Neural cell (in vitro differentiated cells): ENCODE measurements around the gene BLOC1S3. TPM values are rescaled to one million over a fixed set of nuclear protein-coding genes. Genes with fewer than 3 reads are reported as not detected.

Experiments used
- H2AFZ ChIP-seq: fragments of 200-600, 300-800 bp; sonication (generic), shearing (Covaris generic); 2 replicates; pipeline ENCODE4 v1.6.0; 2014; ENCODE audit warnings: low read depth, mild to moderate bottlenecking, antibody characterized with exemption, low read length, moderate library complexity
- H3F3A ChIP-seq: fragments of 200-600 bp; shearing (Covaris generic); 2 replicates; pipeline ENCODE4 v1.6.1; 2016; ENCODE audit warnings: mild to moderate bottlenecking, moderate library complexity, mixed read lengths, antibody characterized with exemption, low read length; ENCODE audit not compliant: insufficient read depth, poor library complexity, severe bottlenecking
- H3K27ac ChIP-seq: fragments of 200-600, 300-800 bp; sonication (generic), shearing (Covaris generic); 2 replicates; pipeline ENCODE4 v1.5.1; 2014; ENCODE audit warnings: mild to moderate bottlenecking, low read length, moderate library complexity
- H3K27me3 ChIP-seq: fragments of 300-800, 200-600 bp; sonication (generic), shearing (Covaris generic); 2 replicates; pipeline ENCODE4 v1.6.0; 2014; ENCODE audit warnings: mild to moderate bottlenecking, low read depth, low read length, moderate library complexity; ENCODE audit not compliant: insufficient read depth
- H3K36me3 ChIP-seq: fragments of 300-800, 200-600 bp; sonication (generic), shearing (Covaris generic); 2 replicates; pipeline ENCODE4 v1.5.1; 2014; ENCODE audit warnings: mild to moderate bottlenecking, antibody characterized with exemption, low read length, moderate library complexity; ENCODE audit not compliant: insufficient read depth
- H3K4me2 ChIP-seq: fragments of 300-800, 200-600 bp; sonication (generic), shearing (Covaris generic); 2 replicates; pipeline ENCODE4 v1.6.0; 2014; ENCODE audit warnings: mild to moderate bottlenecking, low read length
- H3K4me3 ChIP-seq: fragments of 300-800, 200-600 bp; sonication (generic), shearing (Covaris generic); 2 replicates; pipeline ENCODE4 v1.5.1; 2014; ENCODE audit warnings: mild to moderate bottlenecking, low read length, moderate library complexity
- H3K79me2 ChIP-seq: fragments of 200-600 bp; shearing (Covaris generic); replicated peaks from 2 replicates; pipeline ENCODE4 v1.6.0; 2014; ENCODE audit warnings: mild to moderate bottlenecking, low read length, moderate library complexity; ENCODE audit not compliant: insufficient read depth
- H3K9ac ChIP-seq: fragments of 300-800, 200-600 bp; sonication (generic), shearing (Covaris generic); 2 replicates; pipeline ENCODE4 v1.6.1; 2016; ENCODE audit warnings: mild to moderate bottlenecking, low read length, mixed read lengths
- H3K9me2 ChIP-seq: fragments of 200-600 bp; shearing (Covaris generic); 2 replicates; pipeline ENCODE4 v1.6.1; 2016; ENCODE audit warnings: mild to moderate bottlenecking, low read length, mixed read lengths; ENCODE audit not compliant: insufficient read depth
- H3K9me3 ChIP-seq: fragments of 200-600, 300-800 bp; sonication (generic), shearing (Covaris generic); 2 replicates; pipeline ENCODE4 v1.6.1; 2016; ENCODE audit warnings: mild to moderate bottlenecking, mixed run types, low read length, moderate library complexity, mixed read lengths
- H4K20me1 ChIP-seq: fragments of 200-600 bp; shearing (Covaris generic); 2 replicates; pipeline ENCODE4 v1.6.1; 2016; ENCODE audit warnings: mild to moderate bottlenecking, mixed run types; ENCODE audit not compliant: insufficient read depth
- CTCF ChIP-seq: fragments of 450-650 bp; IDR thresholded peaks from 2 replicates; pipeline ENCODE4 v1.5.1; 2014; ENCODE audit warnings: antibody characterized with exemption, mild to moderate bottlenecking, moderate library complexity; ENCODE audit not compliant: poor library complexity, severe bottlenecking
- EP300 ChIP-seq: fragments of 450-650 bp; conservative IDR thresholded peaks from 2 replicates; pipeline ENCODE4 v1.6.1; 2014; ENCODE audit warnings: antibody characterized with exemption, mild to moderate bottlenecking, moderate library complexity; ENCODE audit not compliant: poor library complexity, severe bottlenecking
- EZH2 ChIP-seq: fragments of 200-600, 300-800 bp; shearing (Covaris generic), sonication (generic); IDR thresholded peaks from 2 replicates; pipeline ENCODE4 v1.6.1; 2014; ENCODE audit warnings: antibody characterized with exemption, low read length, borderline replicate concordance, mild to moderate bottlenecking; ENCODE audit not compliant: insufficient read depth, poor library complexity, severe bottlenecking
- MXI1 ChIP-seq: fragments of 450-650 bp; conservative IDR thresholded peaks from 2 replicates; pipeline ENCODE4 v1.6.1; 2014; ENCODE audit warnings: antibody characterized with exemption, mild to moderate bottlenecking; ENCODE audit not compliant: poor library complexity, severe bottlenecking
- POLR2AphosphoS5 ChIP-seq: IDR thresholded peaks from 2 replicates; pipeline ENCODE4 v1.6.1; 2012
- RAD21 ChIP-seq: fragments of 450-650 bp; conservative IDR thresholded peaks from 2 replicates; pipeline ENCODE4 v1.6.1; 2014; ENCODE audit warnings: antibody characterized with exemption, mild to moderate bottlenecking, moderate library complexity
- REST ChIP-seq: IDR thresholded peaks from 2 replicates; pipeline ENCODE4 v1.6.1; 2012; ENCODE audit warnings: borderline replicate concordance
- SMC3 ChIP-seq: fragments of 450-650 bp; conservative IDR thresholded peaks from 2 replicates; pipeline ENCODE4 v1.6.1; 2014; ENCODE audit warnings: antibody characterized with exemption, mild to moderate bottlenecking, moderate library complexity; ENCODE audit not compliant: poor library complexity
- TAF1 ChIP-seq: IDR thresholded peaks from 2 replicates; pipeline ENCODE4 v1.6.1; 2012; ENCODE audit warnings: low read depth
- polyA plus RNA-seq: library from polyadenylated mRNA; depleted of rRNA; stranded (reverse); fragments of >200 nt; gene quantifications from 2 replicates; pipeline ENCODE4 v1.2.3, GENCODE V29; 2014

The BLOC1S3 gene
- polyA plus RNA-seq, 1 donor from 2014 or later, result 1.8 TPM

- H3K79me2 ChIP-seq, result no peaks in the 10 kb centered on the region
- no peaks in the 10 kb centered on the region for H3K27me3 ChIP-seq
- H3K9ac ChIP-seq, result no peak overlapping the region
- no peak overlapping the region for H2AFZ ChIP-seq
- H3K36me3 ChIP-seq, result no peaks in the 10 kb centered on the region
- H4K20me1 ChIP-seq, result no peaks in the 10 kb centered on the region
- H3K4me3 ChIP-seq, result no peak overlapping the region
- H3K27ac ChIP-seq, result no peak overlapping the region
- TF ChIP-seq POLR2AphosphoS5 (no peak), TAF1 (no peak), SMC3 (no peak), MXI1 (no peak), CTCF (no peak), EP300 (no peak), RAD21 (no peak), REST (no peak), EZH2 (no peak)
- H3K9me2 ChIP-seq, result no peaks in the 10 kb centered on the region
- H3F3A ChIP-seq, result no peaks in the 10 kb centered on the region
- no peaks in the 10 kb centered on the region for H3K9me3 ChIP-seq
- H3K4me2 ChIP-seq, result no peak overlapping the region
Measured at GRCh38 chr19:45172611-45173208, 5.9 kb upstream of the BLOC1S3 start.

GRCh38 chr19:45173816-45174215 lies 4.8 kb upstream of the BLOC1S3 start:
- Histone ChIP-seq H3K9me2 (no peaks in the 10 kb centered on the region), H3K9ac (no peak overlapping the region), H3K27ac (no peak overlapping the region), H3K4me2 (no peak overlapping the region), H3K4me3 (no peak overlapping the region), H3K27me3 (no peaks in the 10 kb centered on the region), H3K79me2 (no peaks in the 10 kb centered on the region), H3K9me3 (no peaks in the 10 kb centered on the region), H4K20me1 (no peaks in the 10 kb centered on the region), H2AFZ (no peak overlapping the region), H3K36me3 (no peaks in the 10 kb centered on the region), H3F3A (no peaks in the 10 kb centered on the region)
- TF ChIP-seq CTCF, result no peak
